GM21360 (cell line): Measurements from ENCODE around the gene POU5F2.

ENCODE experiments used
- ATAC-seq: cut with Tn5 transposase; IDR thresholded peaks from one replicate; pipeline ENCODE4 v1.9.1; 2021; ENCODE audit warnings: mild to moderate bottlenecking, moderate library complexity; ENCODE audit not compliant: unreplicated experiment

The POU5F2 gene

DNA sequence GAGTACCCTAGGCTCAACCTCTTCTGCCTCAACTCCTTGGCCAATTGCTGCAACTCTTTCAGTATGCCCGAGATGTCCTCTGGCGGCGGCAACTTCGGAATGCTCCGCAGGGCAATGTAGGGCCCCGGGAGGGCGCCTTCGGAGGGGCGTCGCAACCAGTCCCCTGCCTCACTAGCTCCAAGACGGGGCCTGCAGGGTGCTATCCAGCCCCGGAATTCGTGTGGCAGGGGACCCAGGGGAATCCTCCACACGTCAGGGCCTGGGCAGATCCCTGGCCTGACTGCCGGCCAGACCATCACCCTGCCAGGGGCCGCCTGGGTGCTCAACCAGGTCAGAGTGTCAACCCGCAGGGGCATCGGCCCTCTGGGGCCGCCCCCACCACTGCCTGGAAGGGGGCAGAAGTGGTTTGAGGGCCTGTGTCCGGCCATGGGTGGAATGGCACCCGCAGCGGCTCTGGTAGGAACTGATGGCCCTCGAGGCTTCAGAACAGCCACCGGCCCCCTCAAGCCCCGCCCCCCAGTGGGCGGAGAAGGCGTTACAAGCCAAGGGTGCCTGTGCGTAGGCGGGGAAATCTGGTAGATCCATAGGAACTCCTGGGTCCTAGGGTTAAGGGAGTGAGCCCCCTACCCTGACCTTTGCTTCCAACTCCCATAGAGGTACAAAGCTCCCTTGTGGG, at the start of gene POU5F2:
Gene POU5F2 (minus strand): TSS at position 465 of the 676 bp plus-strand sequence. CDS start 37 bp downstream, at position 428.
- ATAC-seq, result no peak

- no peak for ATAC-seq
Measured at GRCh38 chr5:93790401-93790800, 49.0 kb upstream of the POU5F2 start.

DNA sequence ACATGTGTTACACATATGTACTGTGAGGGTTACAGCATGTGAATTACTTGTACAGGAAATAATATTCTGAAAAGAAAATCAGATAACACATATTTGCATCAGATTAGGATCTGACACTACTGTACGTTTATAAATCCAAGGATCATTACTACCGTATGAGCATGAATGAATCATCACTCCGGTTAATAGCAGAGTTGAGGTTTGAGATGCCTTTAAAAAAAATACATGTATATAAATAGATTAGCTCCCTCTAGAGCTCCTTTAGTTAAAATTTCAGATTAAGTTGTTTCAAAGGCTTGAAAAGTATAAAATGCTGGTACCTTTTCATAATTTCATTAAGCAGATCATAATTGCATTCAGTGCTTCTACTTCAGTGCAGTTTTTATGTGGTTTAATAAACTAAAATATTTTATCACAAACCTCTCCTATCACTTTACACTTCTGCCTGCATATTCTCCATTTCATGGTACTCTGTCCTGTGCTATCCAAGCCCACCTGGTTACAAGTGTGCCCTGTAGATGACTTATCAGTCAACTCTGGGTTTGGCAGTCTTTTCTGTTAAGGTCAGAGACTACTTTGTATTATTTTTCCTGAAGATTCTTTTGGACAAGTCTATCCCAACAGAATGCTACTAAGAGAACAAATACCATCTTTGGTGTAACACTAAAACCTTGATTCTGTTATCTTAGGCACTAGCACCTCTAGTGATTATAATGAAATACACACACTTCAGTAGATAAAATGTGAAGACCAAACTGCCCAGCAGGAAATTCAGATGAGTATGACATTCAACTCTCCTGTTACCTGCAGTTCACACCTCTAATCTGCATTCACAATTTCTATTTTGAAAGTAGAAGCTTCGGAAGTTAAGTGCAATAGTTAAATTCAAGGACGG, 48.0 kb upstream of the POU5F2 start:
- no peak for ATAC-seq

DNA sequence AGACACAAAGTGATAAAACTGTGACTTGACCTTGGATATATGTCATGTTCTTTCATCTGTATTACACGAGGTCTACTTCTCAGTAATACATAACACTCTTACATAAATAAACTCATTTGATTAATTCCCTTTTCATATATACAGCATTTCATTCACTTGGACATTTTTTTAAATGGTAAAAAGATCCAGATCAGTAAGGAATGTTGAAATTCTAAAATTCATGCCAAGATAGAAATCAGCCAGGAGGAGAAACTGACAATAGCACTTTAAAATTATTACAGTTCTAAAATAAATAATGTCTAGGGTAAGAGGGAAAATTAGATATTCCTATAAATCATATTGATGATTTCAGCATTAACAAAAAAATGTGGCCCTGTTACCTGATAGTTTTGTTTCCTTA, 46.2 kb upstream of the POU5F2 start:
- ATAC-seq, result no peak

DNA sequence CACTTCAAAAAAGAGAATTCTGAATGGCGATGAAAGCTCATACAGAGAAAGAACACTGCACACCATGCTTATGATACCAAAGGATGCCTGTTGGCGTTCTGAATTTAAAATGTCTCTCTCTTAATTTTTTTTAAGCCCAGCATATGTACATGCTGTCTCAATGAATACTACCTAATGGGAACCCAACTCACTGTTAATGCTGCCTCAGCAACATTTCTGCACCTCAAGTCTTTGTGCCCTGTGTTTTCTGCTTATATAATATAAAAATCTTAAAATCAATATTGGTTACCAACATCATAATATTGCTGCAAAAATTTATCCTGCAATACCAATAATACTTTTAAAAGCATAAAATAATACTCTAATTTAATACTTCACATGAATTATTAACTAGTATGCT, 44.1 kb upstream of the POU5F2 start:
- ATAC-seq, result no peak

DNA sequence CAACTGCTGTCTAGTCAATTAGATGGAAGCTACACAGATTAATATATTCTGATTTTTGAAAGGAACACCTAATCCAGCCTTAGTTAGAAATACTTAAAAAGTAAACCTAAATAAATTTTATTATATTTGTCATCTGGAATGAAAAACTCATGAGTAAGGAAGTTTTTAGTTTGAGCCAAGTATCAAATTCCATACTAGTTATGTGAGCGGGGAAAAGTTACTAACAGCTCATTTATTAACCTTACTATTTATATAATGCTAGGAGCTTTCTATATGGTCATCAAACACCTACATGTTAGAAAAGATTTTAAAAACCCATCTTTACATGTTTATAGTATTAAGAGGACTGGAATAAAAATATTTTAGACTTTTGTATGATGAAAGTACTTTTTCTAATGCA, 41.6 kb upstream of the POU5F2 start:
- no peak for ATAC-seq

GRCh38 chr5:93777620-93778019, 36.2 kb upstream of the POU5F2 start:
- no peak for ATAC-seq

GRCh38 chr5:93756372-93756771, 15.0 kb upstream of the POU5F2 start:
- no peak for ATAC-seq

- ATAC-seq, result no peak
Measured at GRCh38 chr5:93755716-93756115, 14.3 kb upstream of the POU5F2 start.

DNA sequence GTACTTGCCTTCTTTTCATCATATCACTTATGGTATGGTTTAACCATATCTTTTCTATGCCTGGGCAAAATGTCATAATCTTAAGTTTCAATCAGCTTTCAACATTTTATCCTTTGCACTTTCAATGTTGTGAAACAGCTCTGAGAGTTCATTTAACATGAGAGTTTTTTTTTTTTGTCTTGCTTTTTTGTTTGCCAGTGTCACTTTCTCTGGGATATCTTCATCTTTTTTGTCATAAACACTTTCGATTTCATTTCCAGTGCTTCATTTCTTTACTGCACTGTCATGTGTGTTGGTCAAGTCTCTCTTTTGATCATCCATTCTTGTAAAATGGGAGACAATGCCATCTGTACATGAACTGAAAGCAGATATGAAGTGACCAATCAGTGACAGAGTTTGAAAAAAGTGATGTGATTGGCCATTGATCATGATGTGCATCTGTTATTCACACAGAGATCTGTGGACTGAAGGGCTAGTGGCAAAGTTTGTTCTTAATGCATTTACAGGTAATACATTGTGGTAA, 7.5 kb upstream of the POU5F2 start:
- ATAC-seq, result no peak

DNA sequence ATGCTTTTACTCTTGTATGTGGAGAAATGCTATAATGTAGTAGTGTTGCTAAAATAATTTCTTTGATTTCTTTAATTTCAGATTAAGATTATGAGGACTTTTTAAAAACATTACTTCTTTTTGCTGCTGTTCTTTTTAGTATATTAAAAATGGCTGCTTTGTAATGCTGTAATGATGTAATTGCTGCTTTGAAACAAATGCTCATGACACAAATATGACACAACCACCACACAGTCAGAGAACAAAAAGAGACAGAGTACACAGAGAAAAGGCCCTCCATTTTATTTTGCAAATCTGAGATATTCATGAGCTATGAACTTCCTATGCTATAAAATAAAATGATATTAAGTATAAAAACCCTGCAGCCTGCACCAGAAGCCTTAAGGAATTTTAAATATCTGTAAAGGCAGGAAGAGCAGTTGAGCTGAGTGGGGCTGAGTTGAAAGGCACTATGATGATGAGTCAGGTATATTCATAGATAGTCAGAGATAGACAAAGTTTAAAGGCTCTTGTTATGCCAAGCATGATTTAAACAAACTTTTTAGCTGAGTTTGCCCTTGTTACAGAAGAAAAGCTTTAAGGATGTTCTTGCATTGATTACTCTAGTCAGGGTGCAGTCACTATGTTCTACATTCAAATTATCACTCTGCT, 5.1 kb upstream of the POU5F2 start:
- no peak for ATAC-seq

GRCh38 chr5:93736284-93736683, 5.1 kb downstream of the POU5F2 start:
- ATAC-seq, result no peak

- ATAC-seq, result no peak
Measured at GRCh38 chr5:93735378-93735777, 6.0 kb downstream of the POU5F2 start.

DNA sequence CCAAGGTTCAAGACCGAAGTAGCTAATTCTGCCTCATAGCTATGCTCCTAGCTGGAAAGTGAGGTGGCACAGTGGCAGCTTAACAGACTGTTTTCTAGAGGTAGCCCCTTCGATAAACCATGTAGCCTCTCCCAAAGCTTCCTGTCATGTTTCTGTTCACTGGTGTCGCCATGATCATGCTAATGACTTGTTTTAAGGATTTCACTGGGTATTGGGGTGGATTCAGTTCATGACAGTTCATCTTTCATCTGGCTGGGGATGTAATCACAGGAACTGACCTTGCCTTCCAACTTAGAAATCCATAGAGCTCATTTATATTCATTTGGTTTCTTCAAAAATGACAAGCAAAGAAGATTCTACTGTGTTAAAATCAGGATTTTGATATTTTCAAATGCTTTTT, 9.4 kb downstream of the POU5F2 start:
- no peak for ATAC-seq

DNA sequence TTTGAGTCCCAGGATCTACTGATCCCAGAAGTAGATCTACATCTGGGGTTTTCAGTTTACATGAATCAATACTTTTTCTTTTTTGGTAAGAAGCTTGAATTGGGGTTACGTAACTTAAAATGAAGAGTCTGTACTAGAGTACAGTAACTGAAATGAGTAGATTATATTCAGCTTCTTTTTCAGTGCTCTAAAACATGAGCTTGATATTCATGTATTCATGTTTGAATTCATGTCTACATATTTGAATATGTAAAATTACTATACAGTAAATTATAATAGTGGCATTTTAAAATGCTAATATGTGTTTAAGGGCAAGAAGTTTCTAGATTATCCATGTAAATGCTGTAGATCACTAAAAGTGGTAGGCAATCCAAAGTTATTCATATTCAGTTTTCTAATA, 14.8 kb downstream of the POU5F2 start:
- no peak for ATAC-seq

DNA sequence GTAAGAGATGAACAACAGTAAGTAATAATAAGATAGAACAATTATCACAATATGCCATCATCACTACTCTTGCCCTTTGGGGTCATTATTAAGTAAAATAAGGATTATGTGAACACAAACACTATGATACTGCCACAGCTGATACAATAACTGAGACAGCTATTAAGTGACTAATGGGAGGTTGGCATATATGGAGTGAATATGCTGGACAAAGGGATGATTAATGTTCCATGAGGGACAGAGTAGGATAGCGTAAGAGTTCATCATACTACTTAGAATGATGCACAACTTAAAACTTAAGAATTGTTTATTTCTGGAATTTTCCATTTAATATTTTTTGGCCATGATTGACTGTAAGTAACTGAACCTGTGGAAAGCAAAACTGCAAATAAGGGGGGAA, 16.6 kb downstream of the POU5F2 start:
- ATAC-seq, result no peak

- no peak for ATAC-seq
Measured at GRCh38 chr5:93723681-93724080, 17.7 kb downstream of the POU5F2 start.

GRCh38 chr5:93723005-93723404, 18.4 kb downstream of the POU5F2 start:
- ATAC-seq, result no peak

DNA sequence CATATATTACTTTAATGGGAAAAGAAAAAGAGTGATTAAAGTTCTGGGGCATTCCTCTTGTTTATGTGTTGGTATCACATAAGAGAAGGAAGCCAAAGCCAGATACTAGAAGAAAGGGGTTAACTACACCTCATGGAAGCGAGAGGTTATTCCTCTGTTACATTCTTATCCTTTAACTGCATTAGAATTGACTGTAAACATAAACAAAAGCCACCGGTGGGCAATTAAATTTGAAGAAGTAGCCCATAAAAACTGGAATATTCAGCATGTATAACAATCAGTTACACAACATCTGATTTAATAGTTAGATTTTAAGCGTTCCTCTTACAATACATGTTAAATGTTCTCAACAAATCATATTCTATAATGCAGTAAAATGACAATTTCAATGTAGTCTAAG, 18.8 kb downstream of the POU5F2 start:
- ATAC-seq, result no peak

DNA sequence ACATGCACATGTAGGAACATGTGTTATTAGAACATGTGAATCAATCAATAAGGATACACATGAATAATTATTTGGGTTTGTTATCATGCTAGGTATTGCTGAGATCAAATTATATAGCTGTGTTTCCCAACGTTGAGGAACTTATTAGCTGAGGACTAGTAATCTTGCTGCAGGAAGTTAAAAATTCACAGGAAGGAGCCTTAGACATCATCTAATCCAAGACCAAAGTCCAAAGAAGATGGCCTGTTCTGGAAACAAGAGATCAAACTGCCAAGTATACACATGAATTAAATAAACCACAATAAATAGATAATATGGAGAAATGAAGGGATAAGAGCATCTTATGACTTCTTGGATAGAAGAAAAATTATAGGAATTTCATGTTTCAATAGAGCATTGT, 19.9 kb downstream of the POU5F2 start:
- ATAC-seq, result no peak

GRCh38 chr5:93721071-93721470, 20.3 kb downstream of the POU5F2 start:
- ATAC-seq, result no peak

DNA sequence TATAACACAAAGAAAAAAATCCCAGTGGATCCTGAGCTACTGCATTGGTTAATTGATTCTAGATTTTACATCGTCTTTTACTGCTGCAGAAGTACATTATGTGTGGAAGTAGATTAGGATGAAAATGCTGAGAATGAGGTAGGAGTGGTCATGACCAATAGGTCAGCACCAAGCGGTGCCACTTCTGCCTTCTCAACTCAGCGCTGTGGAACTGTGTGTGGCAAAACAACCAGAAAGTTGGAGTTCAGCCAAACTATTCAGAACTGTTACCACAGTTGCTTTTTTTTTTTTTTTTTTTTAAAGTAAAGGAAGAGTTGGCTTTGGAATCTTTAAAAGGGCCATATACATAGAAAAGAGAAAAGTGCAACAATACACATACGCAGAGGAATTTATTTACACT, 24.2 kb downstream of the POU5F2 start:
- ATAC-seq, result no peak
